Measurements from ENCODE around the gene CD200R1. TPM values are rescaled to one million over a fixed set of nuclear protein-coding genes. Genes with fewer than 3 reads are reported as not detected.

Gene CD200R1
- total RNA-seq, 1 donor from 2014 or later = 1.5 TPM

- H3K4me3 ChIP-seq = no peak overlapping the region
- intact Hi-C loops (cut with DNase I) = no loop called here
- no peak for DNase-seq
- no peaks in the 10 kb centered on the region for H3K36me3 ChIP-seq
- no peak for ATAC-seq
- H3K27me3 ChIP-seq (ENCODE audit: low read depth) = no peaks in the 10 kb centered on the region
- H3K27ac ChIP-seq = no peak overlapping the region
- no peaks in the 10 kb centered on the region for H3K9me3 ChIP-seq
- no peak for TF ChIP-seq CTCF (IDR thresholded peaks at IDR 0.05)
- H3K4me1 ChIP-seq = no peaks in the 10 kb centered on the region
Observed at GRCh38 chr3:112888381-112889085, 86.4 kb downstream of the CD200R1 start.

GRCh38 chr3:112884678-112885290, 90.1 kb downstream of the CD200R1 start:
- no peak for TF ChIP-seq CTCF (IDR thresholded peaks at IDR 0.05)
- intact Hi-C loops (cut with DNase I) = no loop called here
- DNase-seq = no peak

GRCh38 chr3:112881891-112882290, 93.0 kb downstream of the CD200R1 start:
- intact Hi-C loops (cut with DNase I) = no loop called here
- no peak for TF ChIP-seq CTCF (IDR thresholded peaks at IDR 0.05)
- H3K4me1 ChIP-seq = no peaks in the 10 kb centered on the region
- H3K36me3 ChIP-seq = no peaks in the 10 kb centered on the region
- no peak for ATAC-seq
- H3K9me3 ChIP-seq = no peaks in the 10 kb centered on the region
- no peaks in the 10 kb centered on the region for H3K27me3 ChIP-seq (ENCODE audit: low read depth)
- no peak for DNase-seq
- H3K27ac ChIP-seq = no peak overlapping the region
- no peak overlapping the region for H3K4me3 ChIP-seq

More at GRCh38 chr3:112884678-112885290, 90.1 kb downstream of the CD200R1 start:
- Histone ChIP-seq H3K4me1 (no peaks in the 10 kb centered on the region), H3K27me3 (ENCODE audit: low read depth) (no peaks in the 10 kb centered on the region), H3K4me3 (no peak overlapping the region), H3K9me3 (no peaks in the 10 kb centered on the region), H3K36me3 (no peaks in the 10 kb centered on the region), H3K27ac (no peak overlapping the region)
- ATAC-seq = no peak

GRCh38 chr3:112875561-112875960, 99.3 kb downstream of the CD200R1 start:
- ATAC-seq (no peak), DNase-seq (no peak)
- Histone ChIP-seq H3K36me3 (no peaks in the 10 kb centered on the region), H3K9me3 (no peaks in the 10 kb centered on the region), H3K27ac (no peak overlapping the region), H3K4me3 (no peak overlapping the region), H3K27me3 (ENCODE audit: low read depth) (no peaks in the 10 kb centered on the region), H3K4me1 (no peaks in the 10 kb centered on the region)
- intact Hi-C loops (cut with DNase I) = no loop called here
- TF ChIP-seq CTCF (IDR thresholded peaks at IDR 0.05) = no peak

- H3K9me3 ChIP-seq = peaks cover 5% of the 10 kb centered on the region
- H3K27me3 ChIP-seq (ENCODE audit: low read depth) = no peaks in the 10 kb centered on the region
- intact Hi-C loops (cut with DNase I) = no loop called here
- no peak overlapping the region for H3K27ac ChIP-seq
- TF ChIP-seq CTCF (IDR thresholded peaks at IDR 0.05) = no peak
- no peaks in the 10 kb centered on the region for H3K4me1 ChIP-seq
- no peak for DNase-seq
- ATAC-seq = no peak
- no peak overlapping the region for H3K4me3 ChIP-seq
- H3K36me3 ChIP-seq = no peaks in the 10 kb centered on the region
Observed at GRCh38 chr3:112874725-112875124, 100.2 kb downstream of the CD200R1 start.

All from lower lobe of right lung (tissue), 2 donors.